ENCODE data around the gene ERG. TPM values are rescaled to one million over a fixed set of nuclear protein-coding genes. Genes with fewer than 3 reads are reported as not detected.

The ERG gene, protein sequence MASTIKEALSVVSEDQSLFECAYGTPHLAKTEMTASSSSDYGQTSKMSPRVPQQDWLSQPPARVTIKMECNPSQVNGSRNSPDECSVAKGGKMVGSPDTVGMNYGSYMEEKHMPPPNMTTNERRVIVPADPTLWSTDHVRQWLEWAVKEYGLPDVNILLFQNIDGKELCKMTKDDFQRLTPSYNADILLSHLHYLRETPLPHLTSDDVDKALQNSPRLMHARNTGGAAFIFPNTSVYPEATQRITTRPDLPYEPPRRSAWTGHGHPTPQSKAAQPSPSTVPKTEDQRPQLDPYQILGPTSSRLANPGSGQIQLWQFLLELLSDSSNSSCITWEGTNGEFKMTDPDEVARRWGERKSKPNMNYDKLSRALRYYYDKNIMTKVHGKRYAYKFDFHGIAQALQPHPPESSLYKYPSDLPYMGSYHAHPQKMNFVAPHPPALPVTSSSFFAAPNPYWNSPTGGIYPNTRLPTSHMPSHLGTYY
- not detected in 2 replicates for total RNA-seq

GRCh38 chr21:38498057-38498833 lies at the start of gene ERG:
Gene ERG (minus strand): TSS chr21:38498477. CDS start chr21:38498380, 97 bp downstream.
- DNase-seq (ENCODE audit: low spot score), result no peak
- no peak within 1 kb of the TSS for H3K27ac Mint-ChIP-seq
- intact Hi-C loops (cut with micrococcal nuclease), result no loop called here
- peaks cover 59% of the 10 kb centered on the region for H3K27me3 Mint-ChIP-seq (ENCODE audit: insufficient read depth)
- no peak within 1 kb of the TSS for H3K4me3 Mint-ChIP-seq
- no peaks in the 10 kb centered on the region for H3K9me3 Mint-ChIP-seq
- H3K4me1 Mint-ChIP-seq (ENCODE audit: low read depth), result no peaks in the 10 kb centered on the region
- no peaks in the 10 kb centered on the region for H3K36me3 Mint-ChIP-seq (ENCODE audit: low read depth)

DNA sequence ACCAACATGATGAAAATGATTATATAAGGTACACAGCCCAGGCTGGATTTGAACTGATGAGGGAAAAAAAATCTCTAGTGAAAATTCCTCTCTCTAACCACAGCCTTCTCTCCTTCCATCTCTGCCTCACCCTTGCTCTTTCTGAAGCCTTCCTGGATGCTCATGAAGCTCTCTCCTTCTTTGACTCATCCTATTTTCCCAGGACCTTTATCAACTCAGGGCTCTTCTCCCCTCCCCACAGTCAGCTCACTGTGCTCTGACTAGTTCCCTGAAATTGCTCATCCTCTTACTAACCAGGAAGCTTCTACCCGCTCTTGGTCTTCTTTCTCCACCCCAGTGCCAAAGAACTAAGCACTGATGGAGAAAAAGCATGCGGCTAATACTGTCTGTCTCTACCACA lies 46.4 kb upstream of the ERG start:
- DNase-seq (ENCODE audit: low spot score), result no peak
- intact Hi-C loops (cut with micrococcal nuclease), result no loop called here
- H3K4me3 Mint-ChIP-seq, result no peak overlapping the region
- H3K9me3 Mint-ChIP-seq, result no peaks in the 10 kb centered on the region
- no peaks in the 10 kb centered on the region for H3K27me3 Mint-ChIP-seq (ENCODE audit: insufficient read depth)
- H3K36me3 Mint-ChIP-seq (ENCODE audit: low read depth), result no peaks in the 10 kb centered on the region
- no peaks in the 10 kb centered on the region for H3K4me1 Mint-ChIP-seq (ENCODE audit: low read depth)
- H3K27ac Mint-ChIP-seq, result no peak overlapping the region

GRCh38 chr21:38542263-38542662 lies 44.0 kb upstream of the ERG start:
- Mint-ChIP-seq H3K27ac (no peak overlapping the region), H3K36me3 (ENCODE audit: low read depth) (no peaks in the 10 kb centered on the region), H3K27me3 (ENCODE audit: insufficient read depth) (no peaks in the 10 kb centered on the region), H3K4me1 (ENCODE audit: low read depth) (no peaks in the 10 kb centered on the region), H3K4me3 (no peak overlapping the region), H3K9me3 (no peaks in the 10 kb centered on the region)
- no peak for DNase-seq (ENCODE audit: low spot score)
- intact Hi-C loops (cut with micrococcal nuclease), result no loop called here

DNA sequence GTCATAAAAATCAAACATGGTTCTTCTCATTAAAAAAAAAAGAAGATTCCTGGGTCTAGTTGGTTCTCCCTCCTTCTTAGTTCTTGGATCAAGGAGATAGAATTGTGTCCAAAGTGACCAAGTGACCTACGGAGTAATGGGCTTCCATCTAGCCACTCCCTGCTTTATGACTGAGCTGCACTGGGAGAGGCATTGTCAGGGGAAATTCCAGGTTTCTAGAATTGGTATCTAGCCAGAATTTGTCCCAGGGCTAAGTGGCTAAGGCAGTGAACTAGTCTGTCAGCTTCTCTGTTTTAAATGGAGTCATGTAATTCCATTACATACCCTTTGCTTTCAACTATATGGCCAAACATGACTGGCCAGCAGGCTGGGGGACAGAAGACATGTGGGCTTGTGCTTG lies 40.1 kb upstream of the ERG start:
- DNase-seq (ENCODE audit: low spot score), result no peak
- Mint-ChIP-seq H3K27me3 (ENCODE audit: insufficient read depth) (peaks cover 5% of the 10 kb centered on the region), H3K36me3 (ENCODE audit: low read depth) (no peaks in the 10 kb centered on the region), H3K4me1 (ENCODE audit: low read depth) (no peaks in the 10 kb centered on the region), H3K4me3 (no peak overlapping the region), H3K9me3 (no peaks in the 10 kb centered on the region), H3K27ac (no peak overlapping the region)
- intact Hi-C loops (cut with micrococcal nuclease), result no loop called here

- Mint-ChIP-seq H3K27me3 (ENCODE audit: insufficient read depth) (peaks cover 8% of the 10 kb centered on the region), H3K4me1 (ENCODE audit: low read depth) (no peaks in the 10 kb centered on the region), H3K36me3 (ENCODE audit: low read depth) (no peaks in the 10 kb centered on the region), H3K27ac (no peak overlapping the region), H3K4me3 (no peak overlapping the region), H3K9me3 (no peaks in the 10 kb centered on the region)
- intact Hi-C loops (cut with micrococcal nuclease), result no loop called here
- DNase-seq (ENCODE audit: low spot score), result no peak
Measured at GRCh38 chr21:38534591-38534990, 36.3 kb upstream of the ERG start.

DNA sequence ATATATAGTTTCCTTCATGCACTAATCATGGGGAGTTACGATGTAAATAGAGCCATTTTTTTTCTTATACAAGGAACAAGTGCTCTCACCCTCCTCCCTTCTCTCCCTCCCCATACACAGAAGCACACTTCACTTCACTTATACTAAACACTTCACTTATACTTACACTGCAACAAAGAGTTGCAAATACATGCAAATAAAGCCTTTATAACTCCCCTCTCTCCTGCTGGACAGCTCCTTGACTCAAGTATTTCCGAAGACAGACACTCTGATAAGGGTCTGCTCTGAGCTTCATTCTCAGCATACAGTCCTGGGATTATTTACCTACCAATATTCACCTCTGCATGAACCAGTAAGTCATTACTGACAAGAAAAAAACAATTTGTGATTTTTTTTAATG lies 35.6 kb upstream of the ERG start:
- no peaks in the 10 kb centered on the region for H3K4me1 Mint-ChIP-seq (ENCODE audit: low read depth)
- no peaks in the 10 kb centered on the region for H3K9me3 Mint-ChIP-seq
- H3K27me3 Mint-ChIP-seq (ENCODE audit: insufficient read depth), result peaks cover 8% of the 10 kb centered on the region
- no peak for DNase-seq (ENCODE audit: low spot score)
- no peak overlapping the region for H3K4me3 Mint-ChIP-seq
- no peak overlapping the region for H3K27ac Mint-ChIP-seq
- intact Hi-C loops (cut with micrococcal nuclease), result no loop called here
- H3K36me3 Mint-ChIP-seq (ENCODE audit: low read depth), result no peaks in the 10 kb centered on the region

DNA sequence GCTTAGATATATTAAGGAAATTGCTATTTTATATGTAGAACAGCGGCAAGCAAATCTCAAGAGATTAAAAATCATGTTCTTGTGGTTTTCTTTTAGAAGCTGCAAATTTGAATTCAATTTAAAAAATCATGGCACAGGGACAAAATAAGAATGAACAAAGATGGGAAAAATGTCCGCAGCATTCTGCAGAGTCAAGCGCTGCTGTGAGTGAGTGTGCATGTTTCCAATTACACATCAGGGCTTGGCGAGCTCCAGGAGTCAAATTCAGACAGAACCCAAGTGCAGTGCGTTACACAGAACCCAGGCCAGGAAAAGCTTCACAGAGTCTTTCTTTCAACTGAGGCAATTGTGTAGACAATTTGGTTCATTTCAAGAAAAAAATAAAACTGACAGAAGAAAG lies 33.3 kb upstream of the ERG start:
- Mint-ChIP-seq H3K4me3 (no peak overlapping the region), H3K27me3 (ENCODE audit: insufficient read depth) (peaks cover 14% of the 10 kb centered on the region), H3K9me3 (no peaks in the 10 kb centered on the region), H3K36me3 (ENCODE audit: low read depth) (no peaks in the 10 kb centered on the region), H3K4me1 (ENCODE audit: low read depth) (no peaks in the 10 kb centered on the region), H3K27ac (no peak overlapping the region)
- intact Hi-C loops (cut with micrococcal nuclease), result no loop called here
- DNase-seq (ENCODE audit: low spot score), result no peak

DNA sequence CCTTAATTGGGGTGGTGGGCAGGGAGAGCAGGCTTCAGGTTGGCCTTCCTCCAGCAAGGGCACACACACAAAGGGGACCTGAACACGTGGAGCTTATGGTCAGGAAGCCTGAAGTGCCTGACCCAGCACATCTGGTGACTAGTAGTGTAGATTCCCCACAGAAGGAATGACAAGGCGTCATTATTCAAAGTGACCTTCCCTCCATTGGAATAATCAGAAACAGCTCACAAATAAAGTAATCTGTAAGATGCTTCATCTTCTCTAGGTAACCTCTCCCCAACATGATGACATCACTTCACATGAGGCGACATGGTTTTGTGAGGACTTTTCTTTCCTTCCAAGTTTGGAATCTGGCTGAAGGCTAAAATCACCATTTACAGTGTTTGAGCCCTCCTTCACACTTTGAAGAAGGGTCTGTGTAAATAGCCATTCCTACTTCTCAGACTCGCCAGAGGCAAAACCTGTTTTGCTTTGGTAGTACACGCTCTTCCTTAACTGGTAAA lies 32.8 kb upstream of the ERG start:
- no peaks in the 10 kb centered on the region for H3K36me3 Mint-ChIP-seq (ENCODE audit: low read depth)
- H3K27me3 Mint-ChIP-seq (ENCODE audit: insufficient read depth), result peaks cover 13% of the 10 kb centered on the region
- H3K4me3 Mint-ChIP-seq, result no peak overlapping the region
- H3K27ac Mint-ChIP-seq, result no peak overlapping the region
- no peak for DNase-seq (ENCODE audit: low spot score)
- no peaks in the 10 kb centered on the region for H3K4me1 Mint-ChIP-seq (ENCODE audit: low read depth)
- no peaks in the 10 kb centered on the region for H3K9me3 Mint-ChIP-seq
- intact Hi-C loops (cut with micrococcal nuclease), result no loop called here

- no peak overlapping the region for H3K4me3 Mint-ChIP-seq
- H3K27ac Mint-ChIP-seq, result no peak overlapping the region
- no peaks in the 10 kb centered on the region for H3K9me3 Mint-ChIP-seq
- H3K27me3 Mint-ChIP-seq (ENCODE audit: insufficient read depth), result peaks cover 15% of the 10 kb centered on the region
- DNase-seq (ENCODE audit: low spot score), result no peak
- H3K4me1 Mint-ChIP-seq (ENCODE audit: low read depth), result peaks cover 6% of the 10 kb centered on the region
- intact Hi-C loops (cut with micrococcal nuclease), result no loop called here
- no peaks in the 10 kb centered on the region for H3K36me3 Mint-ChIP-seq (ENCODE audit: low read depth)
Measured at GRCh38 chr21:38527737-38528136, 29.5 kb upstream of the ERG start.

- no peak for DNase-seq (ENCODE audit: low spot score)
- H3K9me3 Mint-ChIP-seq, result no peaks in the 10 kb centered on the region
- no peaks in the 10 kb centered on the region for H3K36me3 Mint-ChIP-seq (ENCODE audit: low read depth)
- no peak overlapping the region for H3K27ac Mint-ChIP-seq
- peak overlapping the region; percentile 1 for H3K4me3 Mint-ChIP-seq
- H3K27me3 Mint-ChIP-seq (ENCODE audit: insufficient read depth), result peaks cover 17% of the 10 kb centered on the region
- peaks cover 12% of the 10 kb centered on the region for H3K4me1 Mint-ChIP-seq (ENCODE audit: low read depth)
- intact Hi-C loops (cut with micrococcal nuclease), result no loop called here
Measured at GRCh38 chr21:38525454-38525853, 27.2 kb upstream of the ERG start.

DNA sequence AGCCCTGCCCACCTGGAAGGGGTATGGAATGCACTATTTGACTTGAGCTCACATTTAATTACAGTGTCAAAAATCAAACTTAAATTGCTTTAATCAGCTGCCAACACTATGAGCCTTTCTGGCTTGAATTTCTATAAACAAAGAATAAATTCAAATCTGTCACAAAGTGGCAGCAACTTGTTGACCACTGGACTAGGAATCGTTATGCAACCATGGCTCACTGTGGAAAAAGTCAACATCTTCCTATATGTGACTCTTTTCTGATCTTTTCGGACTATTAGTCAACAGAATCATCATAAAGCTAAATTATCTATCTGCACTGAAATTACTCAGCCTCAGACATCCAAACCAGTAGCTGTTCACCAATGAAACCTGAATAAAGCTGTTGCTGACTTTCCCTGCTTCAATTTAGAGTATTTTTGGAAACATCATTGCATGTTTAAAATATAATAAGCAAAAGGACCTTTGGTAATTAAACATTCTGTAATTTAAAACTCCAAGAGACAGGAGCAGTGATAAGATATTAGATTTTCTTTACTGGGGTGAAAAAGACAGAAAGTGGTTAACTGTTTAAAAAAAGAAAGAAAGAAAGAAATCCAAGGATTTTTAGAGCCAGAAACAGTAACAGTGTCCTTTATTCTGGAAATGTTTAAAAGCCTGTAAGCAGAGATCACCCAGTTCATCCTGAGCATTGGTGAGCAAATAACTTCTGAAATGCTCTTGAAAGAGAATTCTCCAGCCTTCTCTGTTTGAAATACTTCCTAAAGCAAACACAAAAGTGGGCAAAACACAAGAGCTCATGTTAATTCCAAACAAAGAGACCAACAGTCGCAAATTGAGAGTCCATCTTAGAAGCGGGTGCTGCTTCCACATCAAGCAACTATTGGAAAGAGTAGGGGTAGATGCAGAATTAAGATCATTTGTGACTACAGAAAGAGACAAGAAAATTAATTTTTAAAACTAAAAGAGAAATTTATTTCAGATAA lies 26.2 kb upstream of the ERG start:
- intact Hi-C loops (cut with micrococcal nuclease), result no loop called here
- H3K9me3 Mint-ChIP-seq, result no peaks in the 10 kb centered on the region
- no peak overlapping the region for H3K4me3 Mint-ChIP-seq
- H3K4me1 Mint-ChIP-seq (ENCODE audit: low read depth), result peaks cover 14% of the 10 kb centered on the region
- no peak for DNase-seq (ENCODE audit: low spot score)
- H3K27ac Mint-ChIP-seq, result no peak overlapping the region
- peaks cover 17% of the 10 kb centered on the region for H3K27me3 Mint-ChIP-seq (ENCODE audit: insufficient read depth)
- H3K36me3 Mint-ChIP-seq (ENCODE audit: low read depth), result no peaks in the 10 kb centered on the region

DNA sequence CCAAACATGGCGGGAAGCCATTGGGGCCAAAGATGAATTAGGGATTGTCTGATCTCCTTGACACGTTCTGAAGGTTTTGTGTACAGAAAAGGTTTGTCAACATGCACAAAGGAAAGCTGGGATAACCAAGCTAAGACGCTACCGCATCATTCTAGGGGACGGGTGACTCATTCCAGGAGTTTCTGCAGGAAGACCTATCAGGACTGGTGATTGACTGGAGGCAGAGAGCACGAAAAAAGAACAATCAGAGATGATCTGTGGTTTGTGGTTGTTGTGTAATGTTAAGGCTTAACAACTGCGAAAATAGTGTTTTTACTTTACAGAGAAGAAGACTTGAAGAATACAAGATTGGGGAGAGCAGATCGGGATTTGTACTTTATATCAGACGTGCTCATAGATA lies 22.2 kb upstream of the ERG start:
- H3K4me3 Mint-ChIP-seq, result no peak overlapping the region
- H3K27me3 Mint-ChIP-seq (ENCODE audit: insufficient read depth), result peaks cover 21% of the 10 kb centered on the region
- H3K36me3 Mint-ChIP-seq (ENCODE audit: low read depth), result no peaks in the 10 kb centered on the region
- DNase-seq (ENCODE audit: low spot score), result no peak
- no peaks in the 10 kb centered on the region for H3K9me3 Mint-ChIP-seq
- peaks cover 12% of the 10 kb centered on the region for H3K4me1 Mint-ChIP-seq (ENCODE audit: low read depth)
- intact Hi-C loops (cut with micrococcal nuclease), result no loop called here
- H3K27ac Mint-ChIP-seq, result no peak overlapping the region

Measured in activated T-helper 1 cell treated with anti-CD3 and anti-CD28 coated beads, Interleukin-12 subunit alpha, Interleukin-12 subunit beta, Interleukin-2, Interleukin-4 antibody, amounts not matched to agents 30 ng/mL and 10 ng/mL and 1 ng/mL, durations not matched to agents 14 hours and 24 hours and 36 hours (primary cell).